A673 (cell line): ENCODE results near the gene RNF5. TPM values are rescaled to one million over a fixed set of nuclear protein-coding genes. Genes with fewer than 3 reads are reported as not detected.

Source experiments
- BruUV-seq: library from RNA; stranded (reverse); fragments of 400-500 nt; replicated peaks from 2 replicates; lab custom pipeline; 2021; lab: Mats Ljungman, UMichigan
- CTCF ChIA-PET: fragments of 300-600 bp; sonication (Branson Sonifier 250); formaldehyde crosslinking; loops from one replicate; lab custom pipeline; 2022; ENCODE audit warnings: antibody characterized with exemption; lab: Charles Lee
- POLR2A ChIA-PET: fragments of 300-600 bp; sonication (Branson Sonifier 250); formaldehyde crosslinking; loops from one replicate; lab custom pipeline; 2022; ENCODE audit warnings: antibody characterized with exemption; ENCODE audit not compliant: low non-redundant PET; lab: Charles Lee
- DNase-seq: peaks from one replicate; pipeline ENCODE4 v3.0.0-alpha.2; 2015; ENCODE audit warnings: low spot score
- H3K27ac ChIP-seq: fragments of 200-600 bp; sonication (generic); 2 replicates; pipeline ENCODE4 v1.5.1; 2016; ENCODE audit warnings: mixed run types, low read depth, mild to moderate bottlenecking, mixed read lengths, antibody characterized with exemption, low read length; ENCODE audit not compliant: poor library complexity, severe bottlenecking
- H3K27me3 ChIP-seq: fragments of 200-600 bp; sonication (generic); replicated peaks from 2 replicates; pipeline ENCODE4 v1.6.1; 2017; ENCODE audit warnings: mixed run types, low read depth, mild to moderate bottlenecking, mixed read lengths, antibody characterized with exemption, low read length; ENCODE audit not compliant: insufficient read depth, poor library complexity
- H3K36me3 ChIP-seq: fragments of 200-600 bp; sonication (generic); 2 replicates; pipeline ENCODE4 v1.6.1; 2016; ENCODE audit warnings: mixed run types, mild to moderate bottlenecking, mixed read lengths, antibody characterized with exemption, low read length; ENCODE audit not compliant: insufficient read depth, poor library complexity, severe bottlenecking
- H3K4me1 ChIP-seq: fragments of 200-600 bp; sonication (generic); 2 replicates; pipeline ENCODE4 v1.6.1; 2017; ENCODE audit warnings: mixed run types, mild to moderate bottlenecking, mixed read lengths, antibody characterized with exemption, low read length; ENCODE audit not compliant: insufficient read depth, poor library complexity, severe bottlenecking
- H3K4me3 ChIP-seq: fragments of 200-600 bp; sonication (generic); 2 replicates; pipeline ENCODE4 v1.5.1; 2016; ENCODE audit warnings: low read depth, mixed run types, mild to moderate bottlenecking, mixed read lengths, low read length; ENCODE audit not compliant: poor library complexity, severe bottlenecking
- H3K9me3 ChIP-seq: fragments of 200-600 bp; sonication (generic); 2 replicates; pipeline ENCODE4 v1.6.1; 2016; ENCODE audit warnings: mixed run types, low read depth, mild to moderate bottlenecking, mixed read lengths, antibody characterized with exemption, low read length; ENCODE audit not compliant: poor library complexity, severe bottlenecking
- EZH2 ChIP-seq: fragments of 200-600 bp; sonication (generic); IDR thresholded peaks from 2 replicates; pipeline ENCODE4 v1.6.1; 2017; ENCODE audit warnings: borderline replicate concordance, low read depth, mild to moderate bottlenecking, mixed read lengths, antibody characterized with exemption, low read length; ENCODE audit not compliant: poor library complexity, severe bottlenecking
- intact Hi-C: fragments of 100-400 bp; cut with micrococcal nuclease; formaldehyde crosslinking; loops from one replicate; pipeline ENCODE4 v1.10.0; 2022; ENCODE audit not compliant: unreplicated experiment
- total RNA-seq: library from RNA; stranded (reverse); gene quantifications from 2 replicates; pipeline ENCODE4 v1.2.3, GENCODE V29; 2021
- TF ChIP-seq, protein P1 (sequence below): fragments of 300-800, 200-600 bp; sonication (generic); conservative IDR thresholded peaks from 2 replicates; pipeline ENCODE4 v1.5.1; 2017; ENCODE audit warnings: low read depth, mild to moderate bottlenecking, antibody characterized with exemption, low read length, moderate library complexity, mixed read lengths

RNF5 gene
- total RNA-seq, 1 experiment from 2014 or later, result 62.9 TPM

DNA sequence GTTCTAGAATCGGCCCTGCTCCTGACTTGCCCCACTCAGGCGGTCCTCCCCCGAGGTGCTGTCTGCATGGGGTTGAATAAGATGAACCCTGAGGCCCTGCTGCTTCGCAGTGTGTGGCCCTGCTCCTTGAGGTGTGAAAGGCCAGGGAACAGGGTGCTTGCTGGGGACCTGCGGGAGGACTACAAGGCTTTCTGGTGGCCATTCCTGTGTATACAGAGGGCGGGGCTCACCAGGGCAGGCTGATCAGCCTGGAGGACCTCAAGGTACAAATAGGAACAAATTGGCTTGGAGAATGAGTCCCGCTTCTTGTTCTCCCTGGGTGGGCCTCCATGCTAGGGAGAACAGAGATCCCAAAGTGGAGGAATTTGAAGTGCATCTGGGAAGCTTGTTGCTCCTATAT lies 40.0 kb downstream of the RNF5 start:
- ChIA-PET POLR2A (no interaction called here), CTCF (no interaction called here)
- no peaks in the 10 kb centered on the region for H3K27me3 ChIP-seq
- no peak overlapping the region for H3K27ac ChIP-seq
- intact Hi-C loops, result no loop called here
- H3K36me3 ChIP-seq, result no peaks in the 10 kb centered on the region
- no peaks in the 10 kb centered on the region for H3K4me1 ChIP-seq
- no peak for DNase-seq
- TF ChIP-seq EZH2, result no peak
- TF ChIP-seq, protein P1, sequence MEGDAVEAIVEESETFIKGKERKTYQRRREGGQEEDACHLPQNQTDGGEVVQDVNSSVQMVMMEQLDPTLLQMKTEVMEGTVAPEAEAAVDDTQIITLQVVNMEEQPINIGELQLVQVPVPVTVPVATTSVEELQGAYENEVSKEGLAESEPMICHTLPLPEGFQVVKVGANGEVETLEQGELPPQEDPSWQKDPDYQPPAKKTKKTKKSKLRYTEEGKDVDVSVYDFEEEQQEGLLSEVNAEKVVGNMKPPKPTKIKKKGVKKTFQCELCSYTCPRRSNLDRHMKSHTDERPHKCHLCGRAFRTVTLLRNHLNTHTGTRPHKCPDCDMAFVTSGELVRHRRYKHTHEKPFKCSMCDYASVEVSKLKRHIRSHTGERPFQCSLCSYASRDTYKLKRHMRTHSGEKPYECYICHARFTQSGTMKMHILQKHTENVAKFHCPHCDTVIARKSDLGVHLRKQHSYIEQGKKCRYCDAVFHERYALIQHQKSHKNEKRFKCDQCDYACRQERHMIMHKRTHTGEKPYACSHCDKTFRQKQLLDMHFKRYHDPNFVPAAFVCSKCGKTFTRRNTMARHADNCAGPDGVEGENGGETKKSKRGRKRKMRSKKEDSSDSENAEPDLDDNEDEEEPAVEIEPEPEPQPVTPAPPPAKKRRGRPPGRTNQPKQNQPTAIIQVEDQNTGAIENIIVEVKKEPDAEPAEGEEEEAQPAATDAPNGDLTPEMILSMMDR, result no peak
- H3K4me3 ChIP-seq, result no peak overlapping the region
- H3K9me3 ChIP-seq, result no peaks in the 10 kb centered on the region
- BruUV-seq, result no TSS peak

GRCh38 chr6:32220021-32220420 lies 41.8 kb downstream of the RNF5 start:
- DNase-seq, result no peak
- ChIA-PET CTCF (interaction anchor here (0.6 kb wide), 1 partner anchor 621 kb away, joined by 5 read pairs; no protein-coding TSS in a partner anchor), POLR2A (no interaction called here)
- TF ChIP-seq, protein P1, result no peak
- TF ChIP-seq EZH2, result no peak
- Histone ChIP-seq H3K9me3 (no peaks in the 10 kb centered on the region), H3K27ac (no peak overlapping the region), H3K36me3 (no peaks in the 10 kb centered on the region), H3K4me1 (no peaks in the 10 kb centered on the region), H3K27me3 (no peaks in the 10 kb centered on the region), H3K4me3 (no peak overlapping the region)
- BruUV-seq, result no TSS peak
- intact Hi-C loops, result no loop called here

- Histone ChIP-seq H3K36me3 (no peaks in the 10 kb centered on the region), H3K27ac (no peak overlapping the region), H3K9me3 (no peaks in the 10 kb centered on the region), H3K4me1 (no peaks in the 10 kb centered on the region), H3K4me3 (no peak overlapping the region), H3K27me3 (no peaks in the 10 kb centered on the region)
- DNase-seq, result no peak
- CTCF ChIA-PET, result no interaction called here
- POLR2A ChIA-PET, result no interaction called here
- intact Hi-C loops, result no loop called here
- no TSS peak for BruUV-seq
- no peak for TF ChIP-seq EZH2
- TF ChIP-seq, protein P1, result no peak
These were observed 44.4 kb downstream of the RNF5 start for GRCh38 chr6:32222333-32223230.
